Activated CD4-positive, alpha-beta T cell treated with anti-CD3 and anti-CD28 coated beads for 36 hours (primary cell): Measurements from ENCODE around the gene OS9. TPM values are rescaled to one million over a fixed set of nuclear protein-coding genes. Genes with fewer than 3 reads are reported as not detected.

Experiments
- ATAC-seq: fragments of 200-7000 bp; cut with Tn5 transposase; one replicate; pipeline ENCODE4 v1.10.0; 2021; ENCODE audit warnings: mild to moderate bottlenecking, moderate library complexity
- CTCF ChIA-PET: fragments of 350-600 bp; sonication (Branson Sonifier 250); formaldehyde crosslinking; loops from one replicate; lab custom pipeline; 2021; ENCODE audit warnings: antibody characterized with exemption; lab: Charles Lee
- POLR2A ChIA-PET: fragments of 350-600 bp; sonication (Branson Sonifier 250); formaldehyde crosslinking; loops from one replicate; lab custom pipeline; 2021; ENCODE audit warnings: antibody characterized with exemption, inconsistent platforms; lab: Charles Lee
- DNase-seq: peaks from one replicate; pipeline ENCODE4 v3.0.0-alpha.2; 2020
- H3K27ac Mint-ChIP-seq: one replicate; pipeline ENCODE4 v1.8.0; 2021; ENCODE audit warnings: mixed read lengths
- H3K27me3 Mint-ChIP-seq: one replicate; pipeline ENCODE4 v1.8.0; 2021; ENCODE audit warnings: mixed read lengths
- H3K36me3 Mint-ChIP-seq: one replicate; pipeline ENCODE4 v1.8.0; 2021; ENCODE audit warnings: low read depth, mixed read lengths
- H3K4me1 Mint-ChIP-seq: one replicate; pipeline ENCODE4 v1.8.0; 2021; ENCODE audit warnings: mixed read lengths
- H3K4me3 Mint-ChIP-seq: one replicate; pipeline ENCODE4 v1.8.0; 2021; ENCODE audit warnings: mild to moderate bottlenecking, moderate library complexity, mixed read lengths
- H3K9me3 Mint-ChIP-seq: one replicate; pipeline ENCODE4 v1.8.0; 2021; ENCODE audit warnings: low read depth, mixed read lengths
- intact Hi-C, 2 experiments: fragments of 100-400 bp; cut with DNase I in 1 of 2; cut with micrococcal nuclease in 1 of 2; formaldehyde crosslinking; loops; one replicate each; pipeline versions ENCODE4 v1.14.2 to v1.15.1; 2022 to 2024; cut with DNase I, micrococcal nuclease
- total RNA-seq, 2 experiments: library from RNA; stranded (reverse); gene quantifications; one replicate each; pipeline ENCODE4 v1.2.3, GENCODE V29; 2021

OS9 gene
- total RNA-seq, 2 experiments from 2014 or later: 61.7 to 63.2 TPM

DNA sequence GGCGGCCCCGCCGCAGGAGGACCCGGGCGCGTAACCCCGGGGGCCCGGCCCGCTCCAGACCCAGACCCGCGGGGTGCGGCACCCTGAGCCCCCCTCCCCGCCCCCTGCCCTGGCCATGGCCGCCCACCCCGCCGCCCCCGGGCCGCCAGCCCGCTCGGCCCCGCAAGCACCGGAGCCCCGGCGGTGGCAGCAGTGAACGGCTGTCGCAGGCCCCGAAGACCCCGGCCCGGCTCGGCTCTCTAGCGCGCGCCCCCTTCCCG, 61.2 kb downstream of the OS9 start:
- peak overlapping the region; percentile 79 for H3K4me3 Mint-ChIP-seq
- peaks cover 31% of the 10 kb centered on the region for H3K36me3 Mint-ChIP-seq
- H3K27ac Mint-ChIP-seq: no peak overlapping the region

DNA sequence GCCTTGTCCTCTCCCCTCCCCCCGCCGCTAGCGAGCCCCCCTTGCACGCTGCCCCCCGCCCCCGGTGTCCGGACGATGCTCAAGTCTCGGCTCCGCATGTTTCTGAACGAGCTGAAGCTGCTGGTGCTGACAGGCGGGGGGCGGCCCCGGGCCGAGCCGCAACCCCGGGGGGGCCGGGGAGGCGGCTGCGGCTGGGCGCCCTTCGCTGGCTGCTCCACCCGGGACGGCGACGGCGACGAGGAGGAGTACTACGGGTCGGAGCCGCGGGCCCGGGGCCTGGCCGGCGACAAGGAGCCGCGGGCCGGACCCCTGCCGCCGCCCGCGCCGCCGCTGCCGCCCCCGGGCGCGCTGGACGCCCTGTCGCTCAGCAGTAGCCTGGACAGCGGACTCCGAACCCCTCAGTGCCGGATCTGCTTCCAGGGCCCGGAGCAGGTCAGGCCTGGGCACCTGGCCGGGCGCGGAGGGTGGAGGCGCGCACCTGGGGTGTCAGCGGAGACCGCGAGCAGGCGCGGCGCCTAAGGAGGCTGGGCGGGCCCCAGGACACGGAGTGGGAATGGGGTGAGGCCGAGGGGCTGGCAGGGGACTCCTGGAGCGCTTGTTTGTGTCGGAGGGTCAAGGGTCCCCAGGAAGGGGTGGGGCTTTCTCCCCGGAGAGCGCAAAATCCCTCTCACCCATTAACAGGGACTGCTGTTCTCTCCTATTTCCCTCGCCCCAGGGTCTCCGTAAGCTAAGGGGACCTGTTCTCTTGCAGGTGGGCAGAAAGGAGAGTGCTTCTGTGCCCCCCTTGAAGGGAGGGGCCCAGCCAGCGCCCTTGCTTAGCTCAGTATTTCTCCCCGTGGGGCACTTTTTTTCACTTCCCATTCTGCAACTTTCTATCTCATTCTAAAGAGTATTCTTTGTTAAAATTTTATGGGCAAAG, 61.8 kb downstream of the OS9 start:
- ATAC-seq: no peak
- Mint-ChIP-seq H3K27me3 (no peaks in the 10 kb centered on the region), H3K4me1 (peaks cover 57% of the 10 kb centered on the region), H3K9me3 (no peaks in the 10 kb centered on the region), H3K36me3 (peaks cover 26% of the 10 kb centered on the region), H3K27ac (peak overlapping the region; percentile 40), H3K4me3 (peak overlapping the region; percentile 79)
- ChIA-PET POLR2A (interaction anchor here (0.6 to 1.4 kb wide), 4 partner anchors 10 to 68 kb away, joined by 4 to 10 read pairs (median 6); partner anchors contain the start of gene TSPAN31), CTCF (interaction anchor here (0.6 to 2.8 kb wide), 20 partner anchors 9 to 152 kb away, joined by 3 to 54 read pairs (median 5); partner anchors contain the start of genes CYP27B1, TSFM and TSPAN31)
- intact Hi-C loops: loop anchor here in 1 of 2 experiments (1.0 to 10.0 kb wide), 6 partner anchors 10 to 1121 kb away; partner anchors contain the start of genes BAZ2A, CTDSP2 and TSFM
- peak; percentile 55 for DNase-seq

More for the DNA sequence above, 61.2 kb downstream of the OS9 start:
- DNase-seq (no peak), ATAC-seq (no peak)
- Mint-ChIP-seq H3K4me1 (peaks cover 63% of the 10 kb centered on the region), H3K27me3 (no peaks in the 10 kb centered on the region), H3K9me3 (no peaks in the 10 kb centered on the region)
- ChIA-PET POLR2A (no interaction called here), CTCF (interaction anchor here (2.8 kb wide), 1 partner anchor 12 kb away, joined by 54 read pairs; the partner anchor contains the start of gene CYP27B1)
- intact Hi-C loops: loop anchor here in 1 of 2 experiments (1.0 to 10.0 kb wide), 3 partner anchors 27 to 1120 kb away; partner anchors contain the start of genes BAZ2A, CTDSP2 and TSFM

DNA sequence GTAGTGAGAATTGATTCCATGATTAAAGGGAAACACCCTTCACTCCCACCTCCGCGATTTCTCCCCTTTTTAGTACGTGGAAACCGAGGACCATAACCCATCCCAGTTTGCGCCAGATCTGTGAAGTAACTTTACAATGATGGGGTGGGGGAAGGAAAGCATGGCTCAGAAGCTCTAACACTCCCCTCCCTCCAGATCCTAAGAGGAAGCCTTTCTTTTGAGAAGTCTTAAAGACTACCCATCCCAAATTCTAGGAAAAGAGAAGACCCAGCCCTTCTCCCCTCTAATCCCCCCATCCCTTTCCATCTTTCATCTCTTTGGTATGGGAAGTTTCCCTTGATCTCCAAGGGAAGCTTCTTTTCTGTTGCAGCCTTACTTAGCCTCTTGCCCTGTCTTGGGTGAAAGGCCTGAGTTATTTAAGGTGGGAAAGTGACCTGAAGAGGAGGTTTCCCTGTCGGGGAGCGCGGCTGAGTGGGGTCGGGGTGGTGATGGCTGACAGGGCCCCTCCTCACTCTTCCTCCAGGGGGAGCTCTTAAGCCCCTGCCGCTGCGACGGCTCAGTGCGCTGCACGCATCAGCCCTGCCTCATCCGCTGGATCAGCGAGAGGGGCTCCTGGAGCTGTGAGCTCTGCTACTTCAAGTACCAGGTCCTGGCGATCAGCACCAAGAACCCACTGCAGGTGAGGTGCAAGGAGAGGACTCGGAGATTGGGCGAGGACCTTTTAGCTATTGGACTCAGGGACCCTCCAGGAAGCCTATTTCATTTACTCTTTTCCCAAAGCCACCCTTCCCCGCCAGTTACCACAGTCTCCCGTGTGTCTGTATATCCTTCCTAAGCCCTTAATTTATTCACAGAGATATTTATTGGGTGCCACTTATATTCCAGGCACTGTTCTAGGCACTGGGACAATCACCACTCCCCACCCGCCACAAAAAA, 62.7 kb downstream of the OS9 start:
- Mint-ChIP-seq H3K9me3 (no peaks in the 10 kb centered on the region), H3K36me3 (peaks cover 24% of the 10 kb centered on the region), H3K4me1 (peaks cover 47% of the 10 kb centered on the region), H3K27ac (peak overlapping the region; percentile 68), H3K4me3 (peak overlapping the region; percentile 79), H3K27me3 (no peaks in the 10 kb centered on the region)
- CTCF ChIA-PET: interaction anchor here (0.6 to 2.8 kb wide), 31 partner anchors 8 to 324 kb away, joined by 3 to 54 read pairs (median 4); partner anchors contain the start of genes CTDSP2, CYP27B1, EEF1AKMT3 and METTL1
- POLR2A ChIA-PET: interaction anchor here (0.7 to 1.4 kb wide), 3 partner anchors 9 to 12 kb away, joined by 4 to 6 read pairs (median 5); partner anchors contain the start of gene TSPAN31
- intact Hi-C loops: loop anchor here in 1 of 2 experiments (1.0 to 10.0 kb wide), 4 partner anchors 9 to 1122 kb away; partner anchors contain the start of gene BAZ2A
- ATAC-seq: peak; percentile 29
- DNase-seq: peak; percentile 83

DNA sequence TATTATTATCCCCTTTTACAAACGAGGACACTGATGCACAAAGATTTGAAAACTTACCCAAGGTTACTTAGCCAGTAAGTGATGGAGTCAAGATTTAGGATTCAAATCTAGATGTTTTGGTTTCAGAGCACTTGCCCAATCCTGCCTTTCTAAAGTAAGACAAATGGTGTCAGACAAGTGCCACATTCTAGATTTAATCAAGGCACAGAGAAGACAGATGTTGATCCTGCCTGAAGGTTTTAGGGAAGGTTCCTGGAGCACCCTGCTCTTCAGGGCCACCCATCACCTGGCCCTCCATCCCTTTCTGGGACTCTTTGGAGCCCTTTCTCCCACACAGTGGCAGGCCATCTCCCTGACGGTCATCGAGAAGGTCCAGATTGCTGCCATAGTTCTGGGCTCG, 63.8 kb downstream of the OS9 start:
- POLR2A ChIA-PET: no interaction called here
- peaks cover 41% of the 10 kb centered on the region for H3K4me1 Mint-ChIP-seq

DNA sequence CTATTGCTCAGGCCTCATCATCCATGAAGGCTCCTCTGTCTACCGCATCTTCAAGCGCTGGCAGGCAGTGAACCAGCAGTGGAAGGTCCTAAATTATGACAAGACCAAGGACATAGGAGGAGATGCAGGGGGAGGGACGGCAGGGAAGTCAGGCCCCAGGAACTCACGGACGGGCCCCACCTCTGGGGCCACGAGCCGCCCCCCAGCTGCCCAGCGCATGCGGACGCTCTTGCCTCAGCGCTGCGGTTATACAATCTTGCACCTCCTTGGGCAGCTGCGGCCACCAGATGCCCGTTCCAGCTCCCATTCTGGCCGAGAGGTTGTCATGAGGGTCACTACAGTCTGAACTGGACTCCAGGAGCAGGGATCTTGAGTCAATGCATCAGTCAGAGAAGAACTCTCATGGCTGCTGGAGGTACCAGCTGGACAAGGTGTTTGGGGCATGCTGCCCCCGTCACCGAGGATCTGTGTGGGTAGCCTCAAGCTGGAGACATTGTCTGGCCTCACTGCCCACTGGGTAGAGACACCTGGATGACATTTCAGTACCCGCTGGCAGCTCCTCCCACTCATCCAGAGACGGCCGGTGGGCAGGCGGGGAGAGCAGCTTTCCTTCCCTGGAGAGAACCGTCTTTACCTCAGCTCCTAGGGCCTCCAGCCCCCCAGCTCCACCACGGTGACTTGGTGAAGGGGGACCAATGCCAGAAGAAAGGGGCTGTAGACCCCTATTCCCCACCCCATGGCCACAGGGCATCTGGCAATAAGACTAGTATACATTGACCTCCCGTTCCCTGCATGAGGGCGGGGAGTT, 64.8 kb downstream of the OS9 start:
- ChIA-PET CTCF (interaction anchor here (0.5 to 1.8 kb wide), 10 partner anchors 9 to 1628 kb away, joined by 3 to 9 read pairs (median 5); partner anchors contain the start of genes EEF1AKMT3, METTL1 and TSFM), POLR2A (no interaction called here)
- H3K4me1 Mint-ChIP-seq: peaks cover 38% of the 10 kb centered on the region
- peaks cover 33% of the 10 kb centered on the region for H3K36me3 Mint-ChIP-seq
- intact Hi-C loops: loop anchor here in 1 of 2 experiments (10.0 kb wide), 1 partner anchor 1124 kb away; the partner anchor contains the start of gene BAZ2A
- H3K27me3 Mint-ChIP-seq: peaks cover 2% of the 10 kb centered on the region
- no peaks in the 10 kb centered on the region for H3K9me3 Mint-ChIP-seq
- ATAC-seq (no peak), DNase-seq (no peak)
- H3K4me3 Mint-ChIP-seq: no peak overlapping the region
- H3K27ac Mint-ChIP-seq: no peak overlapping the region

More for the DNA sequence above, 63.8 kb downstream of the OS9 start:
- no peak for ATAC-seq
- DNase-seq: no peak
- no peaks in the 10 kb centered on the region for H3K27me3 Mint-ChIP-seq
- H3K36me3 Mint-ChIP-seq: peaks cover 23% of the 10 kb centered on the region
- H3K9me3 Mint-ChIP-seq: no peaks in the 10 kb centered on the region
- no peak overlapping the region for H3K4me3 Mint-ChIP-seq
- CTCF ChIA-PET: interaction anchor here (1.0 to 2.8 kb wide), 4 partner anchors 10 to 325 kb away, joined by 3 to 54 read pairs (median 14); partner anchors contain the start of genes CTDSP2, CYP27B1 and TSFM
- H3K27ac Mint-ChIP-seq: no peak overlapping the region
- intact Hi-C loops: loop anchor here in 1 of 2 experiments (2.0 to 10.0 kb wide), 2 partner anchors 13 to 1123 kb away; partner anchors contain the start of gene BAZ2A

DNA sequence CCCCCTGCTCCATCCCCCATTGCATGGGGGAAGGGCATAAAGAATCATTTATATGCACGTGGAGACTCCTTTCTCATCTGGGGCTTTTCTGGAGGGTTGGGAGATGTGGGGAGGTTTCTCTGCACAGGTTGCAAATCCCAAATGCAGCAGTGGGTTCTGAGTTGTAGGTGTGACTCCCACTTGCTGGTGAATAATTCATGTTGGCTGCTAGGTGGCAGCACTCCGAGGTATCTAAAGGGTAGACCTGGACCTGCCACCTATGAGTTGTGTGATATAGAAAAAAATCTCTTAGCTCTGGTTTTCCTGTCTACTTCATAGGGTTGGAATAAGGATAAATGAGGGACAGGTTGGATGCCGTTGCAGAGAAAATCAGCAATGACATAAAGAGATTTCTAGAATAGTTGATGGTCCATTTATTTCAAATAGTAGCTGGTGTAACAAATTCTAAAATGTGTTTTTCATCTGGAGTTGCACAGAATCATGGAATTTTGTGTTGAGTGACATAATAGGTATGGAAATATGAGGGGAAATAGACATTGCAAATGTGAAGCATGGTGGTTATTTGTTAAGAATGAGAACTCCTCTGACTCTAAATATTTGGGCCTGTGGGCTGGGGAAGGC, 65.5 kb downstream of the OS9 start:
- Mint-ChIP-seq H3K9me3 (no peaks in the 10 kb centered on the region), H3K27me3 (peaks cover 3% of the 10 kb centered on the region), H3K4me3 (no peak overlapping the region), H3K4me1 (peaks cover 35% of the 10 kb centered on the region), H3K27ac (no peak overlapping the region), H3K36me3 (peaks cover 38% of the 10 kb centered on the region)
- DNase-seq (peak; percentile 64), ATAC-seq (peak; percentile 26)
- intact Hi-C loops: loop anchor here in 1 of 2 experiments (10.0 kb wide), 1 partner anchor 1125 kb away; the partner anchor contains the start of gene BAZ2A
- CTCF ChIA-PET: interaction anchor here (0.6 to 1.8 kb wide), 20 partner anchors 8 to 1431 kb away, joined by 3 to 9 read pairs (median 4); partner anchors contain the start of genes EEF1AKMT3, METTL1 and TSFM
- POLR2A ChIA-PET: interaction anchor here (1.0 kb wide), 1 partner anchor 15 kb away, joined by 3 read pairs; the partner anchor contains the start of gene TSPAN31

DNA sequence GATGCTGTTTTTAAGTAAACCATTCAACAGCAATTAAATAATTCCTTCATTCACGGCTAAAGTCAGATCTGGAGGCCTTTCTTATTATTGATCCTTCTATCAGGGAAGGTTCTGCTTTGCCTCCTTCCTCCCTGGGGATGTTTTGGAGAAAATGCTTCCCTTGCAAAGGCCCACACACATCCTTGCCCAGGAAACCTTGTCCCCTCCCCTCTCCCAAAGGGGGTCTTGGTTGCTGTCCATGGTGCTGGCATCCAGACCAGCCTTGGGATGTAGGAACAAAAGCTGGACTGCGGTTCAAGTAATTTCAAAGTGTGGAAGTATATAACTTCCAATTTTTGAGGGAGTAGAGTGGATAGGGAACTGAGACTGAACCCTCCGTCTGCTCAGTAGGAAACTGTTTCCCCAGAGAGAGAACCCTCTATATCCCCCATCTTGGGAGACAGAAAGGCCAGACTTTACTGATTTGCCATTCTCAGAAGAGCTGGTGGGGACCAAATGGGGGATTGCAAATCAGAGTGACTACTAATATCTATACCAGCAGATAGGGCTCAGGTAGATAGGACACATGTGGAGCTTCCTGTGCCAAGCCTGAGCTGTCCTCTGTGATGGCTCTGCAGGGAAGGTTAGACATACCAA, 66.5 kb downstream of the OS9 start:
- peaks cover 3% of the 10 kb centered on the region for H3K27me3 Mint-ChIP-seq
- intact Hi-C loops: no loop called here
- H3K27ac Mint-ChIP-seq: no peak overlapping the region
- no peak for DNase-seq
- H3K4me3 Mint-ChIP-seq: no peak overlapping the region
- ATAC-seq: no peak
- CTCF ChIA-PET: interaction anchor here (0.9 to 1.2 kb wide), 4 partner anchors 20 to 170 kb away, joined by 3 to 8 read pairs (median 4); partner anchors contain the start of gene PIP4K2C
- peaks cover 35% of the 10 kb centered on the region for H3K4me1 Mint-ChIP-seq
- POLR2A ChIA-PET: interaction anchor here (0.5 to 1.0 kb wide), 2 partner anchors 16 to 17 kb away, joined by 3 to 7 read pairs; partner anchors contain the start of gene TSPAN31
- H3K36me3 Mint-ChIP-seq: peaks cover 38% of the 10 kb centered on the region
- H3K9me3 Mint-ChIP-seq: no peaks in the 10 kb centered on the region

DNA sequence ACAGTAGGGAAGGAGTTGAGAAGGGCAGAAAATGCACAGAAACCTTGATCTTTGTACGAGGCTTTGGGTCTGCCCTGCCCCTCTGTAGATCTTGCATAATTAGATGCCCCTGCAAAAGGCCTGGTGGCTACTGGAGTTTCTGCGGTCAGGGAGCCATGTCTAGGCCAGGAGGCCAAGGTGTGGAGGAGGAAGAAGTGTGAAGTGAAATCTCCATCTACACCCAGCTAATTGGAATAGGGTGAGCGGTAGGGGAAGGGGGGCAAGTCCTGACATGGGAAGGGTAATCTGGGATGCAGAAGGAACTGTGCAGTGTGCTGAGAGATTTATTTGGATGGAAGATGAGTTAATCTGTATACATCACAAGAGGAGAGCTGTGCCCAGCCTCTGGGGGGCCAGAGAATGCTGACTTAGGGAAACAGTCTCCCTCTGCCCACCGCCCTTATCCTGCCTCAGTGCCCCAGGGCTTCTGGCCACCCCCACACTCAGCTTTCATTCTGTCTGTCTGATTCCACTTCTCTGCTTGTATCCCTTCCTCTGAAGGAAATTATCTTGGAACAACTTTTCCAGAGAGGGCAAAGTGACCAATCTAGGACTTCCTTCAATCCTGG, 67.6 kb downstream of the OS9 start:
- H3K4me1 Mint-ChIP-seq: peaks cover 39% of the 10 kb centered on the region
- H3K9me3 Mint-ChIP-seq: no peaks in the 10 kb centered on the region
- H3K27me3 Mint-ChIP-seq: peaks cover 7% of the 10 kb centered on the region
- POLR2A ChIA-PET: no interaction called here
- H3K36me3 Mint-ChIP-seq: peaks cover 41% of the 10 kb centered on the region
- no peak for DNase-seq
- CTCF ChIA-PET: interaction anchor here (0.7 to 1.5 kb wide), 4 partner anchors 21 to 145 kb away, joined by 3 to 5 read pairs (median 3); partner anchors contain the start of gene TSFM
- intact Hi-C loops: no loop called here
- no peak overlapping the region for H3K27ac Mint-ChIP-seq
- no peak overlapping the region for H3K4me3 Mint-ChIP-seq
- no peak for ATAC-seq

DNA sequence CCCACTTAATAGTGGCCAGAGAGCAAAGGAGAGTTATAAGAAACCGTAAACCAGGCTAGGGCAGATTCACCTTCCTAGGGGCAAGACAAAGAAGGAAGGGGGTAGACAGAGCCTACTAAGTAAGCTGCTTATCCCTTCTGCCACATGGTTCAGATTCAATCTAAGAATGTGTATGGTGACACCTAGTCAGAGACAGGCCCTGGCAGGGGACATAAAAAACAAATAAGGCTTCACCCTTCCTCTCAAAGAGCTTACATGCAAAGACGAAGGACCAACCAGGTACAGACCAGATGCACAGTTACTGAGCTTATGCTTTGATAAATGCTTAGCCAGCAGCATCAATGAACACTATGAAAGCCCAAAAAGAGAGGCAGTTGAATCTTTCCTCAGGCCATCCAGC, 68.5 kb downstream of the OS9 start:
- H3K36me3 Mint-ChIP-seq: peaks cover 39% of the 10 kb centered on the region
- peaks cover 38% of the 10 kb centered on the region for H3K4me1 Mint-ChIP-seq
- H3K9me3 Mint-ChIP-seq: no peaks in the 10 kb centered on the region
- ChIA-PET CTCF (interaction anchor here (1.0 to 1.5 kb wide), 2 partner anchors 20 to 142 kb away, joined by 3 to 5 read pairs; partner anchors contain the start of gene TSFM), POLR2A (no interaction called here)
- ATAC-seq: no peak
- no peak for DNase-seq
- intact Hi-C loops: no loop called here
- H3K27ac Mint-ChIP-seq: no peak overlapping the region
- no peak overlapping the region for H3K4me3 Mint-ChIP-seq
- peaks cover 10% of the 10 kb centered on the region for H3K27me3 Mint-ChIP-seq
